SK-N-SH (cell line): ENCODE data around the gene NSD2. TPM values are rescaled to one million over a fixed set of nuclear protein-coding genes. Genes with fewer than 3 reads are reported as not detected.

Experiments
- CTCF ChIA-PET: fragments of 300-600, 350-600 bp; formaldehyde crosslinking; extraction: SDS; loops from one replicate; lab custom pipeline; 2021; lab: Yijun Ruan, JAX
- POLR2A ChIA-PET: fragments of 350-600 bp; sonication (Branson Sonifier 250); formaldehyde crosslinking; extraction: SDS; loops from one replicate; lab custom pipeline; 2020; ENCODE audit warnings: antibody characterized with exemption, inconsistent platforms; lab: Yijun Ruan, JAX
- DNase-seq: peaks from one replicate; pipeline ENCODE4 v3.0.0; 2012
- H2AFZ ChIP-seq: fragments of 200-600 bp; sonication (generic); 2 replicates; pipeline ENCODE4 v1.8.1; 2016; ENCODE audit warnings: antibody characterized with exemption, mild to moderate bottlenecking, low read depth
- H3F3A ChIP-seq: fragments of 200-600 bp; sonication (generic); replicated peaks from 2 replicates; pipeline ENCODE3; 2016; ENCODE audit warnings: antibody characterized with exemption, mild to moderate bottlenecking; ENCODE audit not compliant: insufficient read depth
- H3K27ac ChIP-seq, 2 experiments: fragments of 200-500 bp in 1 of 2; fragments of 200-600 bp in 1 of 2; sonication (Bioruptor generic) in 1 of 2; sonication (generic), shearing (Covaris generic) in 1 of 2; 2 replicates each; pipeline versions ENCODE4 v1.5.1 to v1.6.1; 2014 to 2016; ENCODE audit warnings: low read depth in 2 of 2, inconsistent platforms in 1 of 2, low read length in 1 of 2, mild to moderate bottlenecking in 1 of 2, mixed read lengths in 1 of 2
- H3K27me3 ChIP-seq: fragments of 200-600 bp; sonication (generic), shearing (Covaris generic); 2 replicates; pipeline ENCODE4 v1.6.1; 2016; ENCODE audit warnings: mixed run types; ENCODE audit not compliant: insufficient read depth
- H3K36me3 ChIP-seq, 2 experiments: fragments of 200-500 bp in 1 of 2; fragments of 200-600 bp in 1 of 2; sonication (Bioruptor generic) in 1 of 2; sonication (generic) in 1 of 2; replicated peaks in 1 of 2; 2 replicates each; pipeline versions ENCODE3 to v1.5.1; 2014 to 2016; ENCODE audit warnings: low read length in 1 of 2, mild to moderate bottlenecking in 1 of 2; ENCODE audit not compliant: insufficient read depth in 2 of 2, control insufficient read depth in 1 of 2
- H3K4me1 ChIP-seq, 2 experiments: fragments of 200-500 bp in 1 of 2; fragments of 200-600 bp in 1 of 2; sonication (Bioruptor generic) in 1 of 2; sonication (generic), shearing (Covaris generic) in 1 of 2; 2 replicates each; pipeline versions ENCODE4 v1.5.1 to v1.6.1; 2014 to 2016; ENCODE audit warnings: low read depth in 1 of 2, low read length in 1 of 2, mixed run types in 1 of 2; ENCODE audit not compliant: insufficient read depth in 2 of 2, control insufficient read depth in 1 of 2
- H3K4me2 ChIP-seq: fragments of 200-600 bp; sonication (generic), shearing (Covaris generic); 2 replicates; pipeline ENCODE4 v1.6.1; 2017; ENCODE audit warnings: mixed run types
- H3K4me3 ChIP-seq, 2 experiments: fragments of 200-500 bp in 1 of 2; fragments of 200-600 bp in 1 of 2; sonication (Bioruptor generic) in 1 of 2; sonication (generic), shearing (Covaris generic) in 1 of 2; 2 replicates each; pipeline versions ENCODE4 v1.5.1 to v1.8.1; 2014 to 2016; ENCODE audit warnings: low read depth in 2 of 2, inconsistent platforms in 1 of 2, low read length in 1 of 2, mild to moderate bottlenecking in 1 of 2, mixed read lengths in 1 of 2, moderate library complexity in 1 of 2
- H3K79me2 ChIP-seq: fragments of 200-600 bp; sonication (generic); 2 replicates; pipeline ENCODE4 v1.8.1; 2017; ENCODE audit warnings: mild to moderate bottlenecking; ENCODE audit not compliant: insufficient read depth
- H3K9ac ChIP-seq: fragments of 200-600 bp; sonication (generic); 2 replicates; pipeline ENCODE4 v1.6.1; 2017; ENCODE audit warnings: mixed run types
- H3K9me2 ChIP-seq: fragments of 200-600 bp; sonication (generic); 2 replicates; pipeline ENCODE4 v1.6.1; 2017; ENCODE audit warnings: mixed run types
- H3K9me3 ChIP-seq: fragments of 200-600 bp; sonication (generic); 2 replicates; pipeline ENCODE4 v1.6.1; 2017; ENCODE audit warnings: mixed run types, mild to moderate bottlenecking, moderate library complexity
- H4K20me1 ChIP-seq: fragments of 200-600 bp; sonication (generic); 2 replicates; pipeline ENCODE4 v1.6.1; 2017; ENCODE audit warnings: mild to moderate bottlenecking, mixed run types; ENCODE audit not compliant: insufficient read depth
- CHD2 ChIP-seq: fragments of 150-350 bp; IDR thresholded peaks from 2 replicates; pipeline ENCODE4 v1.6.1; 2018; ENCODE audit warnings: low read length; ENCODE audit not compliant: partially characterized antibody
- CTCF ChIP-seq: fragments of 200-600 bp; sonication (generic); IDR thresholded peaks from 2 replicates; pipeline ENCODE4 v1.6.1; 2017; ENCODE audit warnings: antibody characterized with exemption, mild to moderate bottlenecking, moderate library complexity
- ELF1 ChIP-seq: IDR thresholded peaks from 2 replicates; pipeline ENCODE4 v1.4.0; 2012
- EP300 ChIP-seq, 2 experiments: IDR thresholded peaks; 2 replicates each; pipeline versions ENCODE4 v1.4.0 to v1.6.1; 2012; ENCODE audit warnings: borderline replicate concordance in 1 of 2, low read depth in 1 of 2, low read length in 1 of 2
- EZH2phosphoT487 ChIP-seq: fragments of 200-600 bp; sonication (generic); IDR thresholded peaks from 2 replicates; pipeline ENCODE4 v1.6.1; 2017; ENCODE audit warnings: low read depth, mixed run types, mild to moderate bottlenecking, antibody characterized with exemption, moderate library complexity, borderline replicate concordance
- FOSL2 ChIP-seq: IDR thresholded peaks from 2 replicates; pipeline ENCODE4 v1.4.0; 2012; ENCODE audit warnings: low read depth, mild to moderate bottlenecking, moderate library complexity, borderline replicate concordance
- FOXM1 ChIP-seq: IDR thresholded peaks from 2 replicates; pipeline ENCODE4 v1.4.0; 2012; ENCODE audit warnings: low read depth, mild to moderate bottlenecking
- GABPA ChIP-seq: IDR thresholded peaks from 2 replicates; pipeline ENCODE4 v1.4.0; 2012; ENCODE audit warnings: low read depth, mild to moderate bottlenecking
- IRF3 ChIP-seq: fragments of 150-350 bp; IDR thresholded peaks from 2 replicates; pipeline ENCODE4 v1.6.1; 2016; ENCODE audit warnings: mild to moderate bottlenecking, low read depth, low read length
- JUND ChIP-seq: IDR thresholded peaks from 2 replicates; pipeline ENCODE4 v1.4.0; 2012
- MAX ChIP-seq: IDR thresholded peaks from 2 replicates; pipeline ENCODE4 v1.4.0; 2012; ENCODE audit warnings: low read depth
- MEF2A ChIP-seq: IDR thresholded peaks from 2 replicates; pipeline ENCODE4 v1.4.0; 2012; ENCODE audit warnings: low read depth, borderline replicate concordance
- NFIC ChIP-seq: IDR thresholded peaks from 2 replicates; pipeline ENCODE4 v1.4.0; 2012; ENCODE audit warnings: borderline replicate concordance
- PBX3 ChIP-seq: IDR thresholded peaks from 2 replicates; pipeline ENCODE4; 2012
- RFX5 ChIP-seq: IDR thresholded peaks from 2 replicates; pipeline ENCODE4 v1.6.1; 2012; ENCODE audit warnings: mild to moderate bottlenecking, improper control_type of control experiment, low read length
- RXRA ChIP-seq: IDR thresholded peaks from 2 replicates; pipeline ENCODE4 v1.4.0; 2012; ENCODE audit warnings: low read depth, mild to moderate bottlenecking, borderline replicate concordance
- SIN3A ChIP-seq: IDR thresholded peaks from 2 replicates; pipeline ENCODE4 v1.6.1; 2012; ENCODE audit warnings: low read depth, mild to moderate bottlenecking, low read length, moderate library complexity, borderline replicate concordance
- SMC3 ChIP-seq: IDR thresholded peaks from 2 replicates; pipeline ENCODE4 v1.6.1; 2012; ENCODE audit warnings: low read depth, low read length, improper control_type of control experiment
- TCF12 ChIP-seq: IDR thresholded peaks from 2 replicates; pipeline ENCODE4 v1.4.0; 2012
- YY1 ChIP-seq: IDR thresholded peaks from 2 replicates; pipeline ENCODE4 v1.4.0; 2012; ENCODE audit warnings: low read depth, mild to moderate bottlenecking
- ZBTB33 ChIP-seq: IDR thresholded peaks from 2 replicates; pipeline ENCODE4 v1.4.0; 2012; ENCODE audit warnings: low read depth, borderline replicate concordance
- WGBS: methylation state at CpG from one replicate; pipeline ENCODE4 v1.1.6; 2017; ENCODE audit warnings: low lambda C conversion rate; 5-methylcytosine and 5-hydroxymethylcytosine counted together
- polyA plus RNA-seq, 3 experiments: library from polyadenylated mRNA; depleted of rRNA; stranded (reverse); fragments of >200 nt; gene quantifications; 2 replicates each; pipeline ENCODE4 v1.2.3, GENCODE V29; 2012

Gene NSD2
- polyA plus RNA-seq, 1 of the 3 experiments (the other 2 are of a cell fraction) = 34.2 TPM

- no peak overlapping the region for H3K9ac ChIP-seq
- no peak overlapping the region for H3K27ac ChIP-seq
- H3K4me1 ChIP-seq = no peaks in the 10 kb centered on the region
- no peaks in the 10 kb centered on the region for H4K20me1 ChIP-seq
- no peaks in the 10 kb centered on the region for H3K9me3 ChIP-seq
- no peak overlapping the region for H2AFZ ChIP-seq
- peaks cover 30 to 75% of the 10 kb centered on the region in 2 experiments for H3K36me3 ChIP-seq
- H3K9me2 ChIP-seq = no peaks in the 10 kb centered on the region
- no peak overlapping the region for H3K4me3 ChIP-seq
- H3K4me2 ChIP-seq = no peak overlapping the region
- no peak for TF ChIP-seq EP300 (IDR thresholded peaks at IDR 0.05; ENCODE audit: borderline replicate concordance in 1 of 2, low read depth in 1 of 2, low read length in 1 of 2)
- no peak for TF ChIP-seq ZBTB33
- no peak for TF ChIP-seq JUND
- no peak for TF ChIP-seq RFX5
- no peak for TF ChIP-seq ELF1
- no peak for TF ChIP-seq SMC3
- no peak for TF ChIP-seq RXRA
- TF ChIP-seq YY1 = no peak
- no peak for TF ChIP-seq NFIC
- TF ChIP-seq SIN3A = no peak
- no peak for TF ChIP-seq FOXM1
- TF ChIP-seq, all 33 proteins: peak for 0
- H3K27me3 ChIP-seq = no peaks in the 10 kb centered on the region
- CTCF ChIA-PET = no interaction called here
- H3K79me2 ChIP-seq = peaks cover 12% of the 10 kb centered on the region
- 98% methylated on average over 26 of the region's 35 CpGs for WGBS
- H3F3A ChIP-seq = peaks cover 23% of the 10 kb centered on the region
- DNase-seq = no peak
- POLR2A ChIA-PET = no interaction called here
These were observed 105.5 kb downstream of the NSD2 start for GRCh38 chr4:1976416-1977352.

GRCh38 chr4:1978226-1978625 lies 107.0 kb downstream of the NSD2 start:
- no peak for DNase-seq
- POLR2A ChIA-PET = no interaction called here
- Histone ChIP-seq H3K36me3 (peaks cover 34 to 84% of the 10 kb centered on the region in 2 experiments), H3K79me2 (peaks cover under 1% of the 10 kb centered on the region), H3K27ac (no peak overlapping the region), H3K9me3 (no peaks in the 10 kb centered on the region), H3F3A (peaks cover 32% of the 10 kb centered on the region), H3K9me2 (no peaks in the 10 kb centered on the region), H4K20me1 (no peaks in the 10 kb centered on the region), H3K4me2 (no peak overlapping the region), H3K4me1 (peaks cover 0 to 2% of the 10 kb centered on the region in 2 experiments; a peak in 1 of 4 replicates), H3K9ac (no peak overlapping the region), H2AFZ (no peak overlapping the region), H3K4me3 (no peak overlapping the region), H3K27me3 (no peaks in the 10 kb centered on the region)
- over 99% methylated on average over 9 of the region's 13 CpGs for WGBS
- CTCF ChIA-PET = no interaction called here
- TF ChIP-seq NFIC (no peak), SMC3 (no peak), JUND (no peak), CTCF (no peak), YY1 (no peak), RFX5 (no peak), FOXM1 (no peak), TCF12 (no peak), ELF1 (no peak), PBX3 (no peak), FOSL2 (no peak), CHD2 (no peak), EZH2phosphoT487 (no peak), MAX (no peak), MEF2A (no peak), EP300 (IDR thresholded peaks at IDR 0.05; ENCODE audit: borderline replicate concordance in 1 of 2, low read depth in 1 of 2, low read length in 1 of 2) (no peak), GABPA (no peak), IRF3 (no peak)
